Lower leg skin (tissue), 3 donors: ENCODE measurements around the gene CAMTA1.

ENCODE experiments used
- POLR2A ChIP-seq, 2 donors: fragments of 450-650 bp; IDR thresholded peaks; one replicate each; pipeline ENCODE4 v1.6.1; 2016 to 2017; ENCODE audit warnings: antibody characterized with exemption in 2 of 2, mild to moderate bottlenecking in 1 of 2, moderate library complexity in 1 of 2
- TF ChIP-seq, protein P1 (sequence below), 3 donors: fragments of 450-650 bp; IDR thresholded peaks; one replicate each; pipeline ENCODE4 v1.5.1; 2016; ENCODE audit warnings: antibody characterized with exemption in 3 of 3, mild to moderate bottlenecking in 3 of 3, moderate library complexity in 2 of 3

DNA sequence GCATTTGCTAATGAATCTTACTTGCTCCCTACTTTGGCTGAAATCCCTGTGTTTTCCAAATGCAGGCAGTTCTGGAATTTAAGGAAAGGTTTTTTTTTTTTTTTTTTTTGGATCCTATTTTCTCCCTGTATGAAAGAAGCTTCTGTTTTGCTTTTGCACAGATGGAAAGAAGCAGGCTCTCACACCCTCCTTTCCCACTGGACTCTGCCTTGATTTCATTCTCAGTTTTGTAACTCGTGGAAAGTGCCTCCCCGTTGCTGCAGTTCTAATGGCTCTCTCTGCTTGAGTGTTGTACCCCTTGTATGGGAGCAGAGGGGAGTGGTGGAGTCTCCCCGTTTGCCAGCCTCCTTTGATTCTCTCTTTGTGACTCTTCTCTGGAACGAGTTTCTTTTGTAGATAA, 291.9 kb downstream of the CAMTA1 start:
- no peak for TF ChIP-seq POLR2A (IDR thresholded peaks at IDR 0.05)
- TF ChIP-seq, protein P1, sequence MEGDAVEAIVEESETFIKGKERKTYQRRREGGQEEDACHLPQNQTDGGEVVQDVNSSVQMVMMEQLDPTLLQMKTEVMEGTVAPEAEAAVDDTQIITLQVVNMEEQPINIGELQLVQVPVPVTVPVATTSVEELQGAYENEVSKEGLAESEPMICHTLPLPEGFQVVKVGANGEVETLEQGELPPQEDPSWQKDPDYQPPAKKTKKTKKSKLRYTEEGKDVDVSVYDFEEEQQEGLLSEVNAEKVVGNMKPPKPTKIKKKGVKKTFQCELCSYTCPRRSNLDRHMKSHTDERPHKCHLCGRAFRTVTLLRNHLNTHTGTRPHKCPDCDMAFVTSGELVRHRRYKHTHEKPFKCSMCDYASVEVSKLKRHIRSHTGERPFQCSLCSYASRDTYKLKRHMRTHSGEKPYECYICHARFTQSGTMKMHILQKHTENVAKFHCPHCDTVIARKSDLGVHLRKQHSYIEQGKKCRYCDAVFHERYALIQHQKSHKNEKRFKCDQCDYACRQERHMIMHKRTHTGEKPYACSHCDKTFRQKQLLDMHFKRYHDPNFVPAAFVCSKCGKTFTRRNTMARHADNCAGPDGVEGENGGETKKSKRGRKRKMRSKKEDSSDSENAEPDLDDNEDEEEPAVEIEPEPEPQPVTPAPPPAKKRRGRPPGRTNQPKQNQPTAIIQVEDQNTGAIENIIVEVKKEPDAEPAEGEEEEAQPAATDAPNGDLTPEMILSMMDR (IDR thresholded peaks at IDR 0.05), result no peak
